HL-60 (cell line): ENCODE measurements around the gene KAT2B.

Source experiments
- DNase-seq, 2 experiments: peaks; one replicate each; pipeline ENCODE4 v3.0.0-alpha.2; 2010 to 2020; ENCODE audit warnings: low read depth in 1 of 2, low spot score in 1 of 2
- H3K27ac ChIP-seq: fragments of 250-450 bp; sonication (Bioruptor Pico); replicated peaks from 2 replicates; pipeline ENCODE4 v1.5.1; 2020; ENCODE audit warnings: mild to moderate bottlenecking, moderate library complexity
- H3K27me3 ChIP-seq: fragments of 250-450 bp; sonication (Bioruptor Pico); 2 replicates; pipeline ENCODE4 v1.5.1; 2021; ENCODE audit warnings: mild to moderate bottlenecking, moderate library complexity; ENCODE audit not compliant: insufficient read depth, poor library complexity, severe bottlenecking
- H3K4me3 ChIP-seq: replicated peaks from 2 replicates; pipeline ENCODE4 v1.5.1; 2011; ENCODE audit warnings: mild to moderate bottlenecking, control low read depth, low read length; ENCODE audit not compliant: insufficient read depth
- GABPA ChIP-seq: IDR thresholded peaks from 2 replicates; pipeline ENCODE4 v1.6.1; 2012; ENCODE audit warnings: low read depth
- POLR2AphosphoS5 ChIP-seq: IDR thresholded peaks from 2 replicates; pipeline ENCODE4 v1.6.1; 2012; ENCODE audit warnings: low read depth
- SPI1 ChIP-seq: IDR thresholded peaks from 2 replicates; pipeline ENCODE4 v1.6.1; 2012; ENCODE audit warnings: low read depth, mild to moderate bottlenecking, borderline replicate concordance
- TF ChIP-seq, protein P1 (sequence below): IDR thresholded peaks from 2 replicates; pipeline ENCODE4 v1.6.1; 2012; ENCODE audit warnings: low read depth; ENCODE audit not compliant: insufficient replicate concordance
- TF ChIP-seq, protein P2 (sequence below): IDR thresholded peaks from one replicate; pipeline ENCODE4 v1.5.1; 2011; ENCODE audit warnings: low read length, control low read depth, inconsistent platforms; ENCODE audit not compliant: insufficient read depth

KAT2B gene

DNA sequence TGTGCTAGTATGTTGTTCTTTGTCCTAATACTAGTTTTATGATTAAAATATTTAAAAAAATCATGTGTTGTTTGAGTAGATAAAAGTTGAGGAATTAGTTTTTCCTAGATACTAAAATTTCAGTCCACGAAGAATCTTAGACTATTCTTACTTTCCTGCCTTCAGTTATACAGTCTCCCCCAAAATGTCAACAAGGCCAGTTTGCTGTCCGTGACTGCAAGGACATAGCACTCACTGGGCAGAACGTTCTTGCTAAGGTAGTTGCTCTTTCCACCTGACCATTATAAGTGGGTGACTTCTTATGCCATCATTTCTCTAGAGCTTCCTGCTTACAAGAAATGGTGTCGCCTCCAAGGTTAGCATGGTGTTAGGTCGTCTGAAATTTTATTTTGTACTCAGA lies 32.8 kb downstream of the KAT2B start:
- Histone ChIP-seq H3K27me3 (no peaks in the 10 kb centered on the region), H3K27ac (no peak overlapping the region), H3K4me3 (no peak overlapping the region)
- no peak for DNase-seq
- TF ChIP-seq GABPA (no peak), POLR2AphosphoS5 (no peak), SPI1 (no peak)
- TF ChIP-seq, protein P1, sequence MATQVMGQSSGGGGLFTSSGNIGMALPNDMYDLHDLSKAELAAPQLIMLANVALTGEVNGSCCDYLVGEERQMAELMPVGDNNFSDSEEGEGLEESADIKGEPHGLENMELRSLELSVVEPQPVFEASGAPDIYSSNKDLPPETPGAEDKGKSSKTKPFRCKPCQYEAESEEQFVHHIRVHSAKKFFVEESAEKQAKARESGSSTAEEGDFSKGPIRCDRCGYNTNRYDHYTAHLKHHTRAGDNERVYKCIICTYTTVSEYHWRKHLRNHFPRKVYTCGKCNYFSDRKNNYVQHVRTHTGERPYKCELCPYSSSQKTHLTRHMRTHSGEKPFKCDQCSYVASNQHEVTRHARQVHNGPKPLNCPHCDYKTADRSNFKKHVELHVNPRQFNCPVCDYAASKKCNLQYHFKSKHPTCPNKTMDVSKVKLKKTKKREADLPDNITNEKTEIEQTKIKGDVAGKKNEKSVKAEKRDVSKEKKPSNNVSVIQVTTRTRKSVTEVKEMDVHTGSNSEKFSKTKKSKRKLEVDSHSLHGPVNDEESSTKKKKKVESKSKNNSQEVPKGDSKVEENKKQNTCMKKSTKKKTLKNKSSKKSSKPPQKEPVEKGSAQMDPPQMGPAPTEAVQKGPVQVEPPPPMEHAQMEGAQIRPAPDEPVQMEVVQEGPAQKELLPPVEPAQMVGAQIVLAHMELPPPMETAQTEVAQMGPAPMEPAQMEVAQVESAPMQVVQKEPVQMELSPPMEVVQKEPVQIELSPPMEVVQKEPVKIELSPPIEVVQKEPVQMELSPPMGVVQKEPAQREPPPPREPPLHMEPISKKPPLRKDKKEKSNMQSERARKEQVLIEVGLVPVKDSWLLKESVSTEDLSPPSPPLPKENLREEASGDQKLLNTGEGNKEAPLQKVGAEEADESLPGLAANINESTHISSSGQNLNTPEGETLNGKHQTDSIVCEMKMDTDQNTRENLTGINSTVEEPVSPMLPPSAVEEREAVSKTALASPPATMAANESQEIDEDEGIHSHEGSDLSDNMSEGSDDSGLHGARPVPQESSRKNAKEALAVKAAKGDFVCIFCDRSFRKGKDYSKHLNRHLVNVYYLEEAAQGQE, result no peak
- TF ChIP-seq, protein P2, sequence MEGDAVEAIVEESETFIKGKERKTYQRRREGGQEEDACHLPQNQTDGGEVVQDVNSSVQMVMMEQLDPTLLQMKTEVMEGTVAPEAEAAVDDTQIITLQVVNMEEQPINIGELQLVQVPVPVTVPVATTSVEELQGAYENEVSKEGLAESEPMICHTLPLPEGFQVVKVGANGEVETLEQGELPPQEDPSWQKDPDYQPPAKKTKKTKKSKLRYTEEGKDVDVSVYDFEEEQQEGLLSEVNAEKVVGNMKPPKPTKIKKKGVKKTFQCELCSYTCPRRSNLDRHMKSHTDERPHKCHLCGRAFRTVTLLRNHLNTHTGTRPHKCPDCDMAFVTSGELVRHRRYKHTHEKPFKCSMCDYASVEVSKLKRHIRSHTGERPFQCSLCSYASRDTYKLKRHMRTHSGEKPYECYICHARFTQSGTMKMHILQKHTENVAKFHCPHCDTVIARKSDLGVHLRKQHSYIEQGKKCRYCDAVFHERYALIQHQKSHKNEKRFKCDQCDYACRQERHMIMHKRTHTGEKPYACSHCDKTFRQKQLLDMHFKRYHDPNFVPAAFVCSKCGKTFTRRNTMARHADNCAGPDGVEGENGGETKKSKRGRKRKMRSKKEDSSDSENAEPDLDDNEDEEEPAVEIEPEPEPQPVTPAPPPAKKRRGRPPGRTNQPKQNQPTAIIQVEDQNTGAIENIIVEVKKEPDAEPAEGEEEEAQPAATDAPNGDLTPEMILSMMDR, result no peak

DNA sequence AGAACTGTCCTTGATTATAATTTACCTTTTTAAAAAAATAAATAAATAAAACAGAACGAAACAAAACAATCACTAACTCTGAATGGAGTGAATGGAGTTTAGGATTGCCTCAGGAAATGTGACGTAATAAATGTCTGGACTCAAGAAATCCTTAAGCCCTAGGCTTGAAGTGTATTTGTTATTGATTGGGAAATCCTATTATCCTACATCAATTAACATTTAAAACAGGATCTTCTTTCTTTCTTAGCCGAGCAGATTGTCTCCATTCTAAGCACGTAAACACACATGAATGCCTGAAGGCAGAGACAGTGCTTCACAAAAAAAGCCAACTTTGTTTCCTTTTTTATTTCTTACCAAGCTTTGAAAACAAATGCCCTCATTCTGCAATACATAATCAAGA lies 33.4 kb downstream of the KAT2B start:
- TF ChIP-seq, protein P2, result no peak
- TF ChIP-seq, protein P1, result no peak
- TF ChIP-seq GABPA, result no peak
- DNase-seq, result no peak
- no peak overlapping the region for H3K4me3 ChIP-seq
- H3K27ac ChIP-seq, result no peak overlapping the region
- H3K27me3 ChIP-seq, result no peaks in the 10 kb centered on the region

- no peak overlapping the region for H3K4me3 ChIP-seq
- DNase-seq, result no peak
- no peaks in the 10 kb centered on the region for H3K27me3 ChIP-seq
- H3K27ac ChIP-seq, result no peak overlapping the region
- no peak for TF ChIP-seq GABPA
- TF ChIP-seq, protein P1, result no peak
- TF ChIP-seq POLR2AphosphoS5, result no peak
- TF ChIP-seq SPI1, result no peak
- TF ChIP-seq, protein P2, result no peak
These were observed 34.2 kb downstream of the KAT2B start for GRCh38 chr3:20074226-20075063.
